DMS114 treated with DMSO at 0.1 percent for 48 hours (cell line): ENCODE measurements around the gene EEIG1.

Experiments used
- DNase-seq: peaks from one replicate; lab custom pipeline; 2025; ENCODE audit not compliant: unreplicated experiment; lab: John Stamatoyannopoulos, UW

The EEIG1 gene

GRCh38 chr9:128001779-128002298 is 21.1 kb upstream of the EEIG1 start:
- DNase-seq: no peak

GRCh38 chr9:128001151-128001778 is 20.5 kb upstream of the EEIG1 start:
- no peak for DNase-seq

GRCh38 chr9:127999461-127999860 is 18.7 kb upstream of the EEIG1 start:
- DNase-seq: no peak

GRCh38 chr9:127993721-127994120 is 12.9 kb upstream of the EEIG1 start:
- DNase-seq: no peak

- DNase-seq: no peak
These were observed 11.0 kb upstream of the EEIG1 start for GRCh38 chr9:127991757-127992274.

GRCh38 chr9:127991017-127991756 is 10.4 kb upstream of the EEIG1 start:
- no peak for DNase-seq

GRCh38 chr9:127990554-127990953 is 9.8 kb upstream of the EEIG1 start:
- DNase-seq: no peak

- DNase-seq: no peak
These were observed 8.3 kb upstream of the EEIG1 start for GRCh38 chr9:127989094-127989493.

- no peak for DNase-seq
These were observed 6.4 kb upstream of the EEIG1 start for GRCh38 chr9:127987103-127987614.

- no peak for DNase-seq
These were observed 4.2 kb upstream of the EEIG1 start for GRCh38 chr9:127985011-127985410.

- no peak for DNase-seq
These were observed 3.1 kb upstream of the EEIG1 start for GRCh38 chr9:127983847-127984289.

- no peak for DNase-seq
These were observed 2.1 kb upstream of the EEIG1 start for GRCh38 chr9:127982912-127983311.

- DNase-seq: no peak
These were observed 851 bp upstream of the EEIG1 start for GRCh38 chr9:127981559-127982121.

GRCh38 chr9:127980060-127980705 is 606 bp downstream of the EEIG1 start:
- DNase-seq: no peak

GRCh38 chr9:127979333-127980059 is 1.3 kb downstream of the EEIG1 start:
- DNase-seq: no peak

GRCh38 chr9:127979015-127979332 is 1.8 kb downstream of the EEIG1 start:
- no peak for DNase-seq

- no peak for DNase-seq
These were observed 2.7 kb downstream of the EEIG1 start for GRCh38 chr9:127977884-127978647.

GRCh38 chr9:127977009-127977883 is 3.5 kb downstream of the EEIG1 start:
- no peak for DNase-seq

- DNase-seq: no peak
These were observed 4.3 kb downstream of the EEIG1 start for GRCh38 chr9:127976498-127976897.
